IMR-90 (cell line): Measurements from ENCODE around the gene TM4SF18. TPM values are rescaled to one million over a fixed set of nuclear protein-coding genes. Genes with fewer than 3 reads are reported as not detected.

Experiments used
- ATAC-seq: fragments of 200-7000 bp; cut with Tn5 transposase; 2 replicates; pipeline ENCODE4 v1.9.1; 2020; ENCODE audit warnings: low read depth, mild to moderate bottlenecking, moderate library complexity
- BruUV-seq: library from RNA; stranded (reverse); fragments of 400-500 nt; replicated peaks from 2 replicates; lab custom pipeline; 2021; lab: Mats Ljungman, UMichigan
- CTCF ChIA-PET: fragments of 300-600 bp; formaldehyde crosslinking; extraction: SDS; loops from one replicate; lab custom pipeline; 2021; ENCODE audit warnings: antibody characterized with exemption; lab: Yijun Ruan, JAX
- POLR2A ChIA-PET: fragments of 300-600 bp; sonication (Branson Sonifier 250); formaldehyde crosslinking; loops from one replicate; lab custom pipeline; 2022; ENCODE audit warnings: antibody characterized with exemption; ENCODE audit not compliant: unreplicated experiment; lab: Charles Lee
- DNase-seq: peaks from one replicate; pipeline ENCODE4 v3.0.0; 2013
- H2AFZ ChIP-seq: replicated peaks from 2 replicates; pipeline ENCODE3; 2013; ENCODE audit warnings: low read length, mild to moderate bottlenecking; ENCODE audit not compliant: poor library complexity
- H2AK5ac ChIP-seq: 2 replicates; pipeline ENCODE4 v1.6.1; 2013; ENCODE audit warnings: low read depth, low read length, inconsistent platforms
- H2AK9ac ChIP-seq: replicated peaks from 2 replicates; pipeline ENCODE3; 2013; ENCODE audit warnings: mild to moderate bottlenecking, low read depth, low read length, moderate library complexity; ENCODE audit not compliant: poor library complexity
- H2BK120ac ChIP-seq: 2 replicates; pipeline ENCODE4 v1.6.1; 2013; ENCODE audit warnings: low read depth, low read length, inconsistent platforms
- H2BK15ac ChIP-seq: 3 replicates; pipeline ENCODE4 v1.6.1; 2013; ENCODE audit warnings: low read depth, low read length, inconsistent platforms
- H2BK20ac ChIP-seq: 2 replicates; pipeline ENCODE4 v1.6.1; 2013; ENCODE audit warnings: low read depth, mild to moderate bottlenecking, inconsistent platforms, low read length, moderate library complexity
- H2BK5ac ChIP-seq: 2 replicates; pipeline ENCODE4 v1.6.1; 2013; ENCODE audit warnings: mild to moderate bottlenecking, low read depth, low read length, inconsistent platforms; ENCODE audit not compliant: poor library complexity, severe bottlenecking
- H3K14ac ChIP-seq: replicated peaks from 2 replicates; pipeline ENCODE4 v1.6.1; 2013; ENCODE audit warnings: low read depth, low read length, inconsistent platforms
- H3K18ac ChIP-seq: 2 replicates; pipeline ENCODE4 v1.6.1; 2013; ENCODE audit warnings: low read depth, low read length, control low read depth
- H3K23ac ChIP-seq: 2 replicates; pipeline ENCODE4 v1.6.1; 2013; ENCODE audit warnings: low read depth, low read length, inconsistent platforms
- H3K27ac ChIP-seq: 2 replicates; pipeline ENCODE4 v1.5.1; 2013; ENCODE audit warnings: mild to moderate bottlenecking, control low read depth, low read length; ENCODE audit not compliant: insufficient read depth
- H3K27me3 ChIP-seq: 2 replicates; pipeline ENCODE4 v1.6.1; 2013; ENCODE audit warnings: low read length; ENCODE audit not compliant: control insufficient read depth, insufficient read depth
- H3K36me3 ChIP-seq: 2 replicates; pipeline ENCODE4 v1.6.1; 2013; ENCODE audit warnings: low read length, mixed read lengths; ENCODE audit not compliant: control insufficient read depth, insufficient read depth
- H3K4ac ChIP-seq: 2 replicates; pipeline ENCODE4 v1.6.1; 2013; ENCODE audit warnings: low read depth, low read length, inconsistent platforms
- H3K4me1 ChIP-seq: 2 replicates; pipeline ENCODE4 v1.6.1; 2013; ENCODE audit warnings: low read length, mixed read lengths; ENCODE audit not compliant: control insufficient read depth, insufficient read depth
- H3K4me2 ChIP-seq: 2 replicates; pipeline ENCODE4 v1.6.1; 2013; ENCODE audit warnings: low read depth, mild to moderate bottlenecking, control low read depth, low read length, moderate library complexity
- H3K4me3 ChIP-seq: 2 replicates; pipeline ENCODE4 v1.5.1; 2013; ENCODE audit warnings: low read depth, mild to moderate bottlenecking, control low read depth, low read length, moderate library complexity; ENCODE audit not compliant: insufficient read depth
- H3K56ac ChIP-seq: 2 replicates; pipeline ENCODE4 v1.6.1; 2013; ENCODE audit warnings: low read length, inconsistent platforms; ENCODE audit not compliant: insufficient read depth; ENCODE audit errors: extremely low read depth
- H3K79me1 ChIP-seq, 2 experiments: 2 replicates each; pipeline ENCODE4 v1.6.1; 2013; ENCODE audit warnings: low read length in 2 of 2, inconsistent platforms in 1 of 2, low read depth in 1 of 2
- H3K9ac ChIP-seq: 2 replicates; pipeline ENCODE4 v1.6.1; 2013; ENCODE audit warnings: low read depth, low read length, control low read depth
- H3K9me1 ChIP-seq: 2 replicates; pipeline ENCODE4 v1.6.1; 2013; ENCODE audit warnings: low read length, inconsistent platforms; ENCODE audit not compliant: insufficient read depth
- H3K9me3 ChIP-seq: 2 replicates; pipeline ENCODE4 v1.6.1; 2013; ENCODE audit warnings: low read length; ENCODE audit not compliant: control insufficient read depth, insufficient read depth
- H4K20me1 ChIP-seq: 2 replicates; pipeline ENCODE4 v1.6.1; 2013; ENCODE audit warnings: low read length, inconsistent platforms; ENCODE audit not compliant: insufficient read depth
- H4K5ac ChIP-seq: 2 replicates; pipeline ENCODE4 v1.6.1; 2013; ENCODE audit warnings: mild to moderate bottlenecking, low read depth, low read length, control low read depth
- H4K8ac ChIP-seq, 2 experiments: 2 replicates each; pipeline ENCODE4 v1.6.1; 2013; ENCODE audit warnings: low read depth in 2 of 2, low read length in 2 of 2, control low read depth in 1 of 2, inconsistent platforms in 1 of 2
- H4K91ac ChIP-seq: 2 replicates; pipeline ENCODE4 v1.6.1; 2013; ENCODE audit warnings: low read depth, low read length, inconsistent platforms; ENCODE audit not compliant: insufficient read depth
- BHLHE40 ChIP-seq: fragments of 150-350 bp; IDR thresholded peaks from 2 replicates; pipeline ENCODE4 v1.6.1; 2016; ENCODE audit warnings: mild to moderate bottlenecking, low read depth, low read length
- CHD1 ChIP-seq: IDR thresholded peaks from 2 replicates; pipeline ENCODE4 v1.6.1; 2012; ENCODE audit warnings: low read depth, low read length, improper control_type of control experiment
- MXI1 ChIP-seq: IDR thresholded peaks from 2 replicates; pipeline ENCODE4 v1.6.1; 2012; ENCODE audit warnings: low read depth, mild to moderate bottlenecking, low read length, moderate library complexity, borderline replicate concordance
- SMC3 ChIP-seq: fragments of 150-350 bp; IDR thresholded peaks from 2 replicates; pipeline ENCODE4 v1.6.1; 2016; ENCODE audit warnings: low read depth, mild to moderate bottlenecking, antibody characterized with exemption, low read length, moderate library complexity
- WGBS, 2 experiments: methylation state at CpG; one replicate each; pipeline versions ENCODE4 v1.1.5 to v1.1.7; 2013; ENCODE audit warnings: missing lambda C conversion rate in 2 of 2; ENCODE audit not compliant: insufficient read length in 1 of 2; ENCODE audit errors: extremely low coverage in 2 of 2; 5-methylcytosine and 5-hydroxymethylcytosine counted together
- dilution Hi-C: fragments of 300-500 bp; cut with HindIII; formaldehyde crosslinking; loops from one replicate; pipeline ENCODE4 v1.14.3; 2018; ENCODE audit warnings: low sequenced_read_pairs; ENCODE audit not compliant: unreplicated experiment
- in situ Hi-C: fragments of 300-500 bp; cut with MboI; formaldehyde crosslinking; loops from 3 replicates; pipeline ENCODE4 v1.14.3; 2019; ENCODE audit warnings: low sequenced_read_pairs, inconsistent platforms, mixed read lengths
- intact Hi-C: fragments of 100-400 bp; cut with micrococcal nuclease; formaldehyde crosslinking; loops from 2 replicates; pipeline ENCODE4 v1.10.0; 2022
- polyA plus RNA-seq, 3 experiments: library from polyadenylated mRNA; depleted of rRNA; stranded (reverse); fragments of >200 nt; gene quantifications; 2 replicates each; pipeline ENCODE4 v1.2.3, GENCODE V29; 2012; ENCODE audit warnings: low replicate concordance in 1 of 3
- total RNA-seq: library from RNA; depleted of rRNA; stranded (reverse); fragments of >200 nt; gene quantifications from 2 replicates; pipeline ENCODE4 v1.2.3, GENCODE V29; 2012

The TM4SF18 gene
- total and polyA plus RNA-seq, 2 of the 4 experiments (the other 2 are of a cell fraction) = under 0.01 TPM; not detected in 1

DNA sequence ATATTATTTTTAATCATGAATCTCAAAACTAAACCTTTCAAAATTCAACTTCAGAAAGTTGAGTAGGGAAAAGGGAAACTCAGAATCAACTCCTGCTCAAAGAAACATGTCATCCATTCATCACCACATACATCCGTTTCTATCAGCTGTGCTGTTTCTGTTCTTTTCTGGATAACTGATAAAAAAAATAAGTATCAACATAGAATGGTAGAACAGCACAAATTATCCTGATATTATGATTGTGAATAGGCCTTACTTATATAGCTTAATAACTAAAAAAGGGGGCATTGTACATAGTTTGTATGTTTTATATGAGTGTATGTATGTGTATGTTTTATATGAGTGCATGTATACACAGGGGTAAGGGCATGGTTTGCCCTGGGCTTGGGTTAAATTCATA is 41.0 kb upstream of the TM4SF18 start:
- dilution Hi-C loops (no loop called here), in situ Hi-C loops (no loop called here), intact Hi-C loops (no loop called here)
- H3K18ac ChIP-seq = peak overlapping the region; percentile 39
- peak overlapping the region; percentile 23; the same call in 1 of the 2 replicates for H3K4me2 ChIP-seq
- H3K9me1 ChIP-seq = peaks cover 28% of the 10 kb centered on the region
- H3K27me3 ChIP-seq = no peaks in the 10 kb centered on the region
- H3K36me3 ChIP-seq = peaks cover 28% of the 10 kb centered on the region
- no peak overlapping the region for H4K5ac ChIP-seq
- H3K4me1 ChIP-seq = peaks cover 27% of the 10 kb centered on the region
- no CpG with 5 or more reads among the region's 1 CpG for WGBS, 2 experiments
- no peak overlapping the region for H2AFZ ChIP-seq
- no peak overlapping the region for H4K8ac ChIP-seq
- 0 out of 2 replicates have a peak overlapping the region, but pooled peaks have one; percentile 49 for H3K23ac ChIP-seq
- no peak overlapping the region for H4K91ac ChIP-seq
- DNase-seq = no peak
- no peaks in the 10 kb centered on the region for H4K20me1 ChIP-seq
- ChIA-PET POLR2A (no interaction called here), CTCF (no interaction called here)
- H2BK120ac ChIP-seq = peak overlapping the region; percentile 24; the same call in 1 of the 2 replicates
- peak overlapping the region; percentile 20; the same call in 1 of the 2 replicates for H3K14ac ChIP-seq
- no peak for ATAC-seq
- no peaks in the 10 kb centered on the region for H3K9me3 ChIP-seq
- no peak overlapping the region for H2AK5ac ChIP-seq
- peak overlapping the region; percentile 24; the same call in 1 of the 2 replicates for H3K27ac ChIP-seq
- H3K56ac ChIP-seq = no peak overlapping the region
- H3K79me1 ChIP-seq = peaks cover 23 to 59% of the 10 kb centered on the region in 2 experiments
- no peak overlapping the region for H3K4me3 ChIP-seq
- peak overlapping the region; percentile 50; the same call in 1 of the 2 replicates for H2BK20ac ChIP-seq
- H3K4ac ChIP-seq = peak overlapping the region; percentile 58; the same call in 1 of the 2 replicates
- H2BK15ac ChIP-seq = no peak overlapping the region
- no TSS peak for BruUV-seq
- no peak overlapping the region for H2AK9ac ChIP-seq
- peak overlapping the region; percentile 32; the same call in 1 of the 2 replicates for H3K9ac ChIP-seq
- TF ChIP-seq CHD1 (no peak), SMC3 (no peak), MXI1 (no peak), BHLHE40 (no peak)
- peak overlapping the region; percentile 78 for H2BK5ac ChIP-seq
